Type B pancreatic cell (in vitro differentiated cells): Measurements from ENCODE around the gene SLC4A3. TPM values are rescaled to one million over a fixed set of nuclear protein-coding genes. Genes with fewer than 3 reads are reported as not detected.

Source experiments
- DNase-seq: peaks from one replicate; pipeline ENCODE4 v3.0.0; 2021; ENCODE audit warnings: mixed read lengths; ENCODE audit not compliant: unreplicated experiment; ENCODE audit errors: extremely low spot score
- H3K27ac Mint-ChIP-seq: 2 replicates; pipeline ENCODE4 v1.8.0; 2021; ENCODE audit warnings: mild to moderate bottlenecking, mixed read lengths
- H3K27me3 Mint-ChIP-seq: 2 replicates; pipeline ENCODE4 v1.8.0; 2021; ENCODE audit warnings: mixed read lengths
- H3K36me3 Mint-ChIP-seq: 2 replicates; pipeline ENCODE4 v1.8.0; 2021; ENCODE audit warnings: mixed read lengths
- H3K4me1 Mint-ChIP-seq: one replicate; pipeline ENCODE4 v1.8.0; 2021; ENCODE audit warnings: mixed read lengths; ENCODE audit not compliant: unreplicated experiment
- H3K4me3 Mint-ChIP-seq: 2 replicates; pipeline ENCODE4 v1.8.0; 2021; ENCODE audit warnings: mild to moderate bottlenecking, mixed read lengths
- H3K9me3 Mint-ChIP-seq: 2 replicates; pipeline ENCODE4 v1.8.0; 2021; ENCODE audit warnings: mixed read lengths
- total RNA-seq: library from RNA; stranded (reverse); gene quantifications from 2 replicates; pipeline ENCODE4 v1.2.1, GENCODE V29; 2021; ENCODE audit warnings: low replicate concordance
- TF ChIP-seq, protein P1 (sequence below): fragments of 200-600 bp; sonication (generic); conservative IDR thresholded peaks from 2 replicates; pipeline ENCODE4 v1.5.0; 2021; ENCODE audit warnings: antibody characterized with exemption, mild to moderate bottlenecking

The SLC4A3 gene
- total RNA-seq, 1 donor from 2014 or later: 15.8 TPM

DNA sequence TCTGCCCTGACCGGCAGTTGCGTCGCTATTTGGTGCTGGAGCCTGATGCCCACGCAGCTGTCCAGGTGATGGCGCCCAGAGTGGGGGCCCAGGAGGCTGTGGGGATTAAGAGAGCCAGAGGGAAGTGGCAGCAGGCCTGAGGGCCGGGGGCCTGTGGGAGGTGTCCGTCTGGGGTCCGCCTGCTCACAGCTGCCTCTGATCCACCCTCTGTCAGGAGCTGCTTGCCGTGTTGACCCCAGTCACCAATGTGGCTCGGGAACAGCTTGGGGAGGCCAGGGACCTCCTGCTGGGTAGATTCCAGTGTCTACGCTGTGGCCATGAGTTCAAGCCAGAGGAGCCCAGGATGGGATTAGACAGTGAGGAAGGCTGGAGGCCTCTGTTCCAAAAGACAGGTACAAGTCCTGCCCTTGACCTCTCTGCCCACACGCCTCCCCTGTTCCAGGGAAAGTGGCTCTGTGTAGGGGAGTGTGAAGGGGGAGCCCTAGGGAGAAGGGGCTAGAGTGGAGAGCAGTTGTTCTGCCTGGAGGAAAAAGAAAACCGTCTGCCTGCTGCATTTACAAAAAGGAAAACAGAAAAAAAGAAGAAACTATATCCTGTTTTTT lies 18.2 kb upstream of the SLC4A3 start:
- Mint-ChIP-seq H3K27me3 (no peaks in the 10 kb centered on the region), H3K9me3 (no peaks in the 10 kb centered on the region), H3K27ac (no peak overlapping the region), H3K4me3 (no peak overlapping the region), H3K4me1 (no peaks in the 10 kb centered on the region), H3K36me3 (peaks cover 14% of the 10 kb centered on the region)
- DNase-seq: no peak
- TF ChIP-seq, protein P1, sequence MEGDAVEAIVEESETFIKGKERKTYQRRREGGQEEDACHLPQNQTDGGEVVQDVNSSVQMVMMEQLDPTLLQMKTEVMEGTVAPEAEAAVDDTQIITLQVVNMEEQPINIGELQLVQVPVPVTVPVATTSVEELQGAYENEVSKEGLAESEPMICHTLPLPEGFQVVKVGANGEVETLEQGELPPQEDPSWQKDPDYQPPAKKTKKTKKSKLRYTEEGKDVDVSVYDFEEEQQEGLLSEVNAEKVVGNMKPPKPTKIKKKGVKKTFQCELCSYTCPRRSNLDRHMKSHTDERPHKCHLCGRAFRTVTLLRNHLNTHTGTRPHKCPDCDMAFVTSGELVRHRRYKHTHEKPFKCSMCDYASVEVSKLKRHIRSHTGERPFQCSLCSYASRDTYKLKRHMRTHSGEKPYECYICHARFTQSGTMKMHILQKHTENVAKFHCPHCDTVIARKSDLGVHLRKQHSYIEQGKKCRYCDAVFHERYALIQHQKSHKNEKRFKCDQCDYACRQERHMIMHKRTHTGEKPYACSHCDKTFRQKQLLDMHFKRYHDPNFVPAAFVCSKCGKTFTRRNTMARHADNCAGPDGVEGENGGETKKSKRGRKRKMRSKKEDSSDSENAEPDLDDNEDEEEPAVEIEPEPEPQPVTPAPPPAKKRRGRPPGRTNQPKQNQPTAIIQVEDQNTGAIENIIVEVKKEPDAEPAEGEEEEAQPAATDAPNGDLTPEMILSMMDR: no peak

DNA sequence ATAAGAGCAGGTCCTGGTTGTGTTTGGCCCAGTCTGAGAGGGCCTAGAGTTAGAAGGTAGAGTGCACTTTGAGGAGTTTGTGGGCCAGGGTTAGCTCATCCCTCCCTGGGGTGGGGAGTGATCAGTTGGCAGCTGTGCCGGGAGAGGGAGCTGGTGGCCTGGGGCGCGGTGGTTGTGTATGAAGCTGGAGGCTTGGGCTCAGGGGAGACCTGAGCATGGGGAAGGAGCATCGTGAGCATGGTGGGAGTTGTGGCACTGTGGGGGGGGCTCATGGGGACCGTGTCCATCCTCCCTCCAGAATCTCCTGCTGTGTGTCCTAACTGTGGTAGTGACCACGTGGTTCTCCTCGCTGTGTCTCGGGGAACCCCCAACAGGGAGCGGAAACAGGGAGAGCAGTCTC lies 16.1 kb upstream of the SLC4A3 start:
- Mint-ChIP-seq H3K36me3 (peaks cover 11% of the 10 kb centered on the region), H3K4me1 (no peaks in the 10 kb centered on the region), H3K9me3 (no peaks in the 10 kb centered on the region), H3K27me3 (no peaks in the 10 kb centered on the region), H3K27ac (no peak overlapping the region), H3K4me3 (no peak overlapping the region)
- TF ChIP-seq, protein P1: no peak
- DNase-seq: no peak

DNA sequence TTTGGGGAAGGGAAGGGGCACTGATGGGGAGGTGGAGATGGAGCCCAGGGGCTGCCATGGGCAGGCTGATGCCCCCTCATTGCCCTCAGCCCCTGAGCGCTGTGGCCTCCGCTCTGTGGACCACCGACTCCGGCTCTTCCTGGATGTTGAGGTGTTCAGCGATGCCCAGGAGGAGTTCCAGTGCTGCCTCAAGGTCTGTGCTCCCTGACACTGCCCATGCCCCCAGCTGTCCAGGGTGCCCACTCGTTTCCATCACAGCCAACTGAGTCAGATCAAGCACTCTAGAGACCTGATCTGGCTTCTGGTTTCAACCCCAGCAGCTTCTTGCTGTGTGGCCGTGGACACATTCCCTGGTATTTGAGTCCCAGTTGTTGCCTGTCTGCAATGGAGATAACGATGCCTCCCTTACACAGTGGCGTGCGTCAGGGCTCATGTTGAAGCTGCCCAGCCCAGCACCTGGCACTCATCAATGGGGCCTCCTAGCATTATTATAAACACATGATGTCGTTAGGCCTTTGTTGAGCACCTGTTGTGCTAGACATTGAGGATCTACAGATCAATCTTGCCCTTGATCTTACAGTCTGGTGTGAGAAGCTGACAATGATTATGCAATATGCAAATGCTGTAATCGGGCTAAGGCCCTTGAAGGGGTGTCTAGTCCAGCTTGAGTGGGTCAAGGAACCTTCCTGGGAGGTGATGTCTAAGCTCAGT lies 15.4 kb upstream of the SLC4A3 start:
- no peaks in the 10 kb centered on the region for H3K4me1 Mint-ChIP-seq
- no peak overlapping the region for H3K4me3 Mint-ChIP-seq
- no peak overlapping the region for H3K27ac Mint-ChIP-seq
- no peak for DNase-seq
- H3K36me3 Mint-ChIP-seq: peaks cover 11% of the 10 kb centered on the region
- no peaks in the 10 kb centered on the region for H3K9me3 Mint-ChIP-seq
- no peaks in the 10 kb centered on the region for H3K27me3 Mint-ChIP-seq
- TF ChIP-seq, protein P1: no peak

DNA sequence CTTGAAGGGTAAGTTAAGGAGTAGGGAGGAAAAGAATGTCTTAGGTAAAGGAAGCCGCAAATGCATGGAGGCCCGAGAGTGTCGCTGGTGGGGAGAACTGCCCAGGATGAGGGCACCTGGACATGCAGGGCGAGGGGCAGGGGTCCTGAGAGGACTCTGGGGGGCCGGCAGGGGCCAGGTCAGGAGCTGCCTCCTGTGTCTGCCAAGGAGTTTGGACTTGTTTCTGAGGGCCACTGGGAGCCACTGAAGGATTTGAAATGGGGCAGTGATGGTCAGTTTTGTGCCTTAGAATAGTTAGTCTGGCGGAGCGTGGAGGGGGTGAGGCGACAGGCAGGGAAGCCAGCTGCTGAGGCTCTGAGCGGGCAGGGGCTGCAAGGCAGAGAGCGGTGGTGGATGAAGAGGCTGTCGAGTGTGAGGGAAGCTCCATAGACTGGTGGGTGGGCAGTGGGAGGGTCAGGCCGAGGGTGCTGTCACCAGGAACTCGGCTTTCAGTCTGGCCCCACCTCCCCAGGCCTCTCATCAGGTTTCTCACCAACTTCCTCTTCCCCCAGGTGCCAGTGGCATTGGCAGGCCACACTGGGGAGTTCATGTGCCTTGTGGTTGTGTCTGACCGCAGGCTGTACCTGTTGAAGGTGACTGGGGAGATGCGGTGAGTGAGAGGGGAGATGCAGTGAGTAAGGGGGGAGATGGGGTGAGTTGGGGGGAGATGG lies 14.7 kb upstream of the SLC4A3 start:
- DNase-seq: no peak
- TF ChIP-seq, protein P1: no peak
- Mint-ChIP-seq H3K4me1 (no peaks in the 10 kb centered on the region), H3K4me3 (no peak overlapping the region), H3K9me3 (no peaks in the 10 kb centered on the region), H3K36me3 (peaks cover 11% of the 10 kb centered on the region), H3K27ac (no peak overlapping the region), H3K27me3 (no peaks in the 10 kb centered on the region)

DNA sequence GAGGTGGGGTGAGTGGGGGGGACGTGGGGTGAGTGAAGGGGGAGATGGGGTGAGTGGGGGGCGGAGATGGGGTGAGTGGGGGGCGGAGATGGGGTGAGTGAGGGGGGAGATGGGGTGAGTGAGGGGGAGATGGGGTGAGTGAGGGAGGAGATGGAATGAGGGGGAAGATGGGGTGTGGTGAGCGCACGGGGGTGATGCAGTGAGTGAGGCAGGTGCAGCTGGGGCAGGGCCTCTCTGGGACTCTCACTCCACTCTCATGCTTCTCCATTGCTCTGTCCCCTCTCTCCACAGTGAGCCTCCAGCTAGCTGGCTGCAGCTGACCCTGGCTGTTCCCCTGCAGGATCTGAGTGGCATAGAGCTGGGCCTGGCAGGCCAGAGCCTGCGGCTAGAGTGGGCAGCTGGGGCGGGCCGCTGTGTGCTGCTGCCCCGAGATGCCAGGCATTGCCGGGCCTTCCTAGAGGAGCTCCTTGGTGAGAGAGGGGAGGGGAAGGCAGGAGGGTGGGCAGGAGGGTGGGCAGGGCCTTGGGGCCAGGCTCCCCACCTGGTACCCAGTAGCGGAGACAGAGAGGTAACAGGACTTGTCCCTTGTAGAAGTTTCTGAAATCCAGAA lies 13.9 kb upstream of the SLC4A3 start:
- no peak for DNase-seq
- Mint-ChIP-seq H3K4me1 (no peaks in the 10 kb centered on the region), H3K27me3 (no peaks in the 10 kb centered on the region), H3K4me3 (no peak overlapping the region), H3K27ac (no peak overlapping the region), H3K9me3 (no peaks in the 10 kb centered on the region), H3K36me3 (peaks cover 11% of the 10 kb centered on the region)
- TF ChIP-seq, protein P1: no peak
